ENCODE measurements around the gene RIOX2.

RIOX2 gene

DNA sequence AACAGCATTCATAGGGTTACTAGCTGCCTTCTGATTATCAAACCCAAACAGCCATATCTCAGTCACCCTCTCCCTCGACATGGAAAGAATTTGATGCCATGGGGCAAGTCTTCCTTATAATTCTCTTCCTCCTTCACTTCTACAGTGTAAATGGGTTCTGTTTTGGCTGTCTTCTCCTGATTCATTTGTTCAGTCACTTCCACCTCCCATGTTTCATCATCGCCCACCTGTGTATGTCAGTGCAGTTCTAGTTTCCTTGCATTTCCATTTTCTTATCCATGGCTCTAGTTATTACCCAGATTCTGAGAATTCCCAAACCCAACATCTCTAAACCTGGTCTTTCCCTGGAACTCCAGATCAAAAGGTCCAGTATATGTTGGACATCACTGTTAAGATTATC lies 41.0 kb downstream of the RIOX2 start:
- Histone ChIP-seq H3K9ac (no peak overlapping the region), H3K27me3 (ENCODE audit: insufficient read depth, low read depth) (no peaks in the 10 kb centered on the region), H3K4me3 (IDR thresholded peaks at IDR 0.05; ENCODE audit: insufficient read depth, low read depth, low read length) (no peak overlapping the region), H3K36me3 (ENCODE audit: insufficient read depth) (no peaks in the 10 kb centered on the region), H3K4me1 (ENCODE audit: low read depth, poor library complexity, severe bottlenecking) (no peaks in the 10 kb centered on the region), H3K27ac (no peak overlapping the region), H4K20me1 (ENCODE audit: insufficient read depth) (no peaks in the 10 kb centered on the region), H2AFZ (ENCODE audit: low read depth) (no peak overlapping the region), H3K4me2 (no peak overlapping the region), H3K79me2 (ENCODE audit: insufficient read depth, low read depth) (no peaks in the 10 kb centered on the region)
- TF ChIP-seq, protein P1, sequence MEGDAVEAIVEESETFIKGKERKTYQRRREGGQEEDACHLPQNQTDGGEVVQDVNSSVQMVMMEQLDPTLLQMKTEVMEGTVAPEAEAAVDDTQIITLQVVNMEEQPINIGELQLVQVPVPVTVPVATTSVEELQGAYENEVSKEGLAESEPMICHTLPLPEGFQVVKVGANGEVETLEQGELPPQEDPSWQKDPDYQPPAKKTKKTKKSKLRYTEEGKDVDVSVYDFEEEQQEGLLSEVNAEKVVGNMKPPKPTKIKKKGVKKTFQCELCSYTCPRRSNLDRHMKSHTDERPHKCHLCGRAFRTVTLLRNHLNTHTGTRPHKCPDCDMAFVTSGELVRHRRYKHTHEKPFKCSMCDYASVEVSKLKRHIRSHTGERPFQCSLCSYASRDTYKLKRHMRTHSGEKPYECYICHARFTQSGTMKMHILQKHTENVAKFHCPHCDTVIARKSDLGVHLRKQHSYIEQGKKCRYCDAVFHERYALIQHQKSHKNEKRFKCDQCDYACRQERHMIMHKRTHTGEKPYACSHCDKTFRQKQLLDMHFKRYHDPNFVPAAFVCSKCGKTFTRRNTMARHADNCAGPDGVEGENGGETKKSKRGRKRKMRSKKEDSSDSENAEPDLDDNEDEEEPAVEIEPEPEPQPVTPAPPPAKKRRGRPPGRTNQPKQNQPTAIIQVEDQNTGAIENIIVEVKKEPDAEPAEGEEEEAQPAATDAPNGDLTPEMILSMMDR (conservative IDR thresholded peaks at IDR 0.05; ENCODE audit: low read depth, low read length) = no peak

DNA sequence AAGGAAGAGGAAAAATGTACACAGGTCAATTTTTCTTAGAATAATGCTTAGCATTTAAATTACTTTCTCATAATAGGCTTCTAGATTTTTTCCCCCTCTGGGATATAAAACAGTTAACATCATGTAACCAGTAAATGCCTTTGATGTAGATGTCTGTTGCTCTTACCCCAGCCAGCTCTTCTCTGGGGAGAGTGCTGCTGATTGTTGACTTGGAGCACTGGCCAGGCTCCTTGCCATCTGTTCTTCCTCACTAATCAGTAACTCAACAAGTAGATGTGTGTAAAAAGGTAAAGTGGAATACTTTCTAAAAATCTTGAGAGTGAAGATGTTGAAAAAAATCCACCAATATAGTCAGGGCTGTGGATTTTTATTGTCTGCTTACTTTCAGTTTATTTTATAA lies 42.2 kb downstream of the RIOX2 start:
- Histone ChIP-seq H3K4me2 (no peak overlapping the region), H3K27me3 (ENCODE audit: insufficient read depth, low read depth) (no peaks in the 10 kb centered on the region), H2AFZ (ENCODE audit: low read depth) (no peak overlapping the region), H3K4me1 (ENCODE audit: low read depth, poor library complexity, severe bottlenecking) (no peaks in the 10 kb centered on the region), H3K4me3 (IDR thresholded peaks at IDR 0.05; ENCODE audit: insufficient read depth, low read depth, low read length) (no peak overlapping the region), H3K9ac (no peak overlapping the region), H3K79me2 (ENCODE audit: insufficient read depth, low read depth) (no peaks in the 10 kb centered on the region), H3K36me3 (ENCODE audit: insufficient read depth) (no peaks in the 10 kb centered on the region), H4K20me1 (ENCODE audit: insufficient read depth) (no peaks in the 10 kb centered on the region), H3K27ac (no peak overlapping the region)
- TF ChIP-seq, protein P1 (conservative IDR thresholded peaks at IDR 0.05; ENCODE audit: low read depth, low read length) = no peak

DNA sequence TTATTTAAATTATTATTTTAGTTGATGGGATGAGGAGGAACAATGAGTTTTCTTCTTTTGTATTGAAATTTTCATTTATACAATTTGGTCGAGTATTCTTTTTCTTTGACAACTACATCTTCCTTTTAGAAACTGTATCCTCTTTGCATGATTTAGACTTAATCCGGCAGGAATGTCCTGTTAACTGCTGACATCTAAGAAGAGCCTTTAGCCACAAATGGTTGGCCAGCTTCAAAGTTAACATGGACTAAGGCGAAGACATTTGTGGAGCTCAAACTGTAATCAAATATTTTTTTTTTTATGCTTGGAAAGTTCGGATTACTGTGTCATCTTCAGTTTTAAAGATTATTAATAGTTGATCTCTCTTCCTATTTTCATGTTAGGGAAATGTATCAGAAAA lies 43.2 kb downstream of the RIOX2 start:
- Histone ChIP-seq H3K4me1 (ENCODE audit: low read depth, poor library complexity, severe bottlenecking) (no peaks in the 10 kb centered on the region), H3K4me2 (no peak overlapping the region), H3K27me3 (ENCODE audit: insufficient read depth, low read depth) (no peaks in the 10 kb centered on the region), H3K9ac (no peak overlapping the region), H3K79me2 (ENCODE audit: insufficient read depth, low read depth) (no peaks in the 10 kb centered on the region), H4K20me1 (ENCODE audit: insufficient read depth) (no peaks in the 10 kb centered on the region), H3K36me3 (ENCODE audit: insufficient read depth) (no peaks in the 10 kb centered on the region), H2AFZ (ENCODE audit: low read depth) (no peak overlapping the region), H3K4me3 (IDR thresholded peaks at IDR 0.05; ENCODE audit: insufficient read depth, low read depth, low read length) (no peak overlapping the region), H3K27ac (no peak overlapping the region)
- TF ChIP-seq, protein P1 (conservative IDR thresholded peaks at IDR 0.05; ENCODE audit: low read depth, low read length) = no peak

DNA sequence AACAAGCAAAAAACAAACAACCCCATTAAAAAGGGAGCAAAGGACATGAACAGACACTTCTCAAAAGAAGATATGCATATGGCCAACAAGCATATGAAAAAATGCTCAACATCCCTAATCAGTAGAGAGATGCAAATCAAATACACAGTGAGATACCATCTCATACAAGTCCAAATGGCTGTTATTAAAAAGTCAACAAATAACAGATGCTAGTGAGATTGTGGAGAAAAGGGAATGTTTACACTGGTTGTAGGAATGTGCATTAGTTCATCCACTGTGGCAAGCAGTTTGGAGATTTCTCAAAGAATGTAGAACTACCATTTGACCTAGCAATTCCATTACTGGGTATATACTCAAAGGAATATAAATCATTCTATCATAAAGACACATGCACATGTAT lies 44.5 kb downstream of the RIOX2 start:
- H4K20me1 ChIP-seq (ENCODE audit: insufficient read depth) = no peaks in the 10 kb centered on the region
- H3K27me3 ChIP-seq (ENCODE audit: insufficient read depth, low read depth) = no peaks in the 10 kb centered on the region
- no peaks in the 10 kb centered on the region for H3K79me2 ChIP-seq (ENCODE audit: insufficient read depth, low read depth)
- no peak overlapping the region for H3K9ac ChIP-seq
- no peak overlapping the region for H2AFZ ChIP-seq (ENCODE audit: low read depth)
- no peak overlapping the region for H3K4me3 ChIP-seq (IDR thresholded peaks at IDR 0.05; ENCODE audit: insufficient read depth, low read depth, low read length)
- TF ChIP-seq, protein P1 (conservative IDR thresholded peaks at IDR 0.05; ENCODE audit: low read depth, low read length) = no peak
- no peak overlapping the region for H3K4me2 ChIP-seq
- H3K36me3 ChIP-seq (ENCODE audit: insufficient read depth) = no peaks in the 10 kb centered on the region
- no peaks in the 10 kb centered on the region for H3K4me1 ChIP-seq (ENCODE audit: low read depth, poor library complexity, severe bottlenecking)
- no peak overlapping the region for H3K27ac ChIP-seq
